Transverse colon (tissue), 4 donors: Measurements from ENCODE around the gene AIPL1.

ENCODE experiments used
- CTCF ChIP-seq, 5 experiments: fragments of 200-600 bp in 3 of 5; fragments of 450-650 bp in 2 of 5; sonication (generic) in 3 of 5; IDR thresholded peaks; 1 replicate in 2 of 5; 2 replicates in 3 of 5; pipeline ENCODE4 v1.5.1; 2016 to 2017; ENCODE audit warnings: antibody characterized with exemption in 5 of 5, inconsistent platforms in 3 of 5, mild to moderate bottlenecking in 2 of 5, moderate library complexity in 1 of 5
- POLR2A ChIP-seq: fragments of 450-650 bp; IDR thresholded peaks from one replicate; pipeline ENCODE4 v1.6.1; 2016; ENCODE audit warnings: antibody characterized with exemption, mild to moderate bottlenecking, moderate library complexity
- POLR2AphosphoS5 ChIP-seq, 3 donors: sonication (generic); formaldehyde crosslinking; IDR thresholded peaks; one replicate each; pipeline ENCODE4 v1.6.1; 2016; ENCODE audit warnings: antibody characterized with exemption in 3 of 3

GRCh38 chr17:6474376-6474775 is 39.5 kb upstream of the AIPL1 start:
- TF ChIP-seq CTCF (IDR thresholded peaks at IDR 0.05) (no peak), POLR2A (no peak), POLR2AphosphoS5 (IDR thresholded peaks at IDR 0.05) (no peak)
